ACHN (cell line): ENCODE measurements around the gene AOAH.

Experiments used
- DNase-seq: peaks from one replicate; pipeline ENCODE4 v3.0.0-alpha.2; 2015
- in situ Hi-C: cut with HindIII; loops from 2 replicates; pipeline ENCODE4 v1.10.0; 2017; ENCODE audit warnings: low sequenced_read_pairs, low pct_ligation_motif_present, low pct_unique_long_range_greater_than_20kb

AOAH gene

GRCh38 chr7:36648441-36648840, 75.9 kb downstream of the AOAH start:
- DNase-seq = no peak
- in situ Hi-C loops = no loop called here

GRCh38 chr7:36644625-36645422, 79.5 kb downstream of the AOAH start:
- DNase-seq = no peak
- in situ Hi-C loops = no loop called here

- DNase-seq = no peak
- in situ Hi-C loops = no loop called here
Observed at GRCh38 chr7:36642414-36642813, 81.9 kb downstream of the AOAH start.

GRCh38 chr7:36642010-36642409, 82.3 kb downstream of the AOAH start:
- no peak for DNase-seq

GRCh38 chr7:36640682-36641081, 83.6 kb downstream of the AOAH start:
- no peak for DNase-seq
- in situ Hi-C loops = no loop called here

More at GRCh38 chr7:36642010-36642409, 82.3 kb downstream of the AOAH start:
- in situ Hi-C loops = no loop called here

- in situ Hi-C loops = no loop called here
- DNase-seq = no peak
Observed at GRCh38 chr7:36639826-36640225, 84.5 kb downstream of the AOAH start.

GRCh38 chr7:36638586-36639263, 85.6 kb downstream of the AOAH start:
- in situ Hi-C loops = no loop called here
- DNase-seq = no peak

GRCh38 chr7:36638140-36638539, 86.2 kb downstream of the AOAH start:
- in situ Hi-C loops = no loop called here
- DNase-seq = no peak

GRCh38 chr7:36637417-36637816, 86.9 kb downstream of the AOAH start:
- in situ Hi-C loops = no loop called here
- no peak for DNase-seq

- in situ Hi-C loops = no loop called here
- DNase-seq = no peak
Observed at GRCh38 chr7:36636126-36636525, 88.2 kb downstream of the AOAH start.

- DNase-seq = no peak
- in situ Hi-C loops = no loop called here
Observed at GRCh38 chr7:36635091-36635490, 89.2 kb downstream of the AOAH start.

GRCh38 chr7:36633377-36633776, 90.9 kb downstream of the AOAH start:
- in situ Hi-C loops = no loop called here

GRCh38 chr7:36630112-36630650, 94.1 kb downstream of the AOAH start:
- in situ Hi-C loops = no loop called here
- no peak for DNase-seq

More at GRCh38 chr7:36633377-36633776, 90.9 kb downstream of the AOAH start:
- peak; percentile 65 for DNase-seq

- in situ Hi-C loops = no loop called here
- no peak for DNase-seq
Observed at GRCh38 chr7:36629351-36629750, 94.9 kb downstream of the AOAH start.

- no peak for DNase-seq
- in situ Hi-C loops = no loop called here
Observed at GRCh38 chr7:36627836-36628235, 96.5 kb downstream of the AOAH start.

GRCh38 chr7:36626111-36626510, 98.2 kb downstream of the AOAH start:
- in situ Hi-C loops = no loop called here

GRCh38 chr7:36625247-36625646, 99.0 kb downstream of the AOAH start:
- in situ Hi-C loops = no loop called here
- no peak for DNase-seq

More at GRCh38 chr7:36626111-36626510, 98.2 kb downstream of the AOAH start:
- no peak for DNase-seq

GRCh38 chr7:36623247-36623646, 101.0 kb downstream of the AOAH start:
- in situ Hi-C loops = loop anchor here (25.0 kb wide), 1 partner anchor 136 kb away; no protein-coding TSS in a partner anchor
- DNase-seq = no peak

- DNase-seq = no peak
- in situ Hi-C loops = loop anchor here (25.0 kb wide), 1 partner anchor 134 kb away; no protein-coding TSS in a partner anchor
Observed at GRCh38 chr7:36621396-36621795, 102.9 kb downstream of the AOAH start.
